DND-41 (cell line): ENCODE data around the gene ZNF736.
"Not testable (repeated sequence)": the region's sequence is repeated elsewhere in the genome, so short reads cannot be mapped to it uniquely, and the experiment has no call there.

ENCODE experiments used
- ATAC-seq: fragments of 200-7000 bp; cut with Tn5 transposase; 3 replicates; pipeline ENCODE4 v1.9.1; 2021; ENCODE audit warnings: low read depth; ENCODE audit not compliant: insufficient read depth
- DNase-seq: peaks from one replicate; pipeline ENCODE4 v3.0.0-alpha.2; 2020
- H2AFZ ChIP-seq: 2 replicates; pipeline ENCODE4 v1.6.0; 2012; ENCODE audit warnings: low read depth, low read length
- H3K27ac ChIP-seq: 2 replicates; pipeline ENCODE4 v1.5.1; 2012; ENCODE audit warnings: low read length, inconsistent platforms
- H3K27me3 ChIP-seq: fragments of 200-600 bp; sonication (generic); 2 replicates; pipeline ENCODE4 v1.6.0; 2012; ENCODE audit warnings: low read length, mild to moderate bottlenecking, inconsistent platforms; ENCODE audit not compliant: insufficient read depth, poor library complexity
- H3K36me3 ChIP-seq: 2 replicates; pipeline ENCODE4 v1.5.1; 2012; ENCODE audit warnings: low read length, inconsistent platforms; ENCODE audit not compliant: insufficient read depth
- H3K4me1 ChIP-seq: 2 replicates; pipeline ENCODE4 v1.5.1; 2012; ENCODE audit warnings: mild to moderate bottlenecking, low read length; ENCODE audit not compliant: insufficient read depth
- H3K4me2 ChIP-seq: 2 replicates; pipeline ENCODE4 v1.6.0; 2012; ENCODE audit warnings: mild to moderate bottlenecking, moderate library complexity, low read length, inconsistent platforms; ENCODE audit not compliant: insufficient read depth
- H3K4me3 ChIP-seq, 2 experiments: fragments of 200-600 bp in 1 of 2; shearing (Covaris generic) in 1 of 2; 2 replicates each; pipeline ENCODE4 v1.5.1; 2012 to 2016; ENCODE audit warnings: inconsistent platforms in 2 of 2, low read length in 2 of 2, mild to moderate bottlenecking in 2 of 2, low read depth in 1 of 2, moderate library complexity in 1 of 2
- H3K79me2 ChIP-seq: 2 replicates; pipeline ENCODE4 v1.6.0; 2012; ENCODE audit warnings: low read length, inconsistent platforms; ENCODE audit not compliant: insufficient read depth
- H3K9ac ChIP-seq: 2 replicates; pipeline ENCODE4 v1.6.0; 2012; ENCODE audit warnings: low read depth, mild to moderate bottlenecking, inconsistent platforms, low read length, moderate library complexity
- H3K9me3 ChIP-seq: 2 replicates; pipeline ENCODE4 v1.5.1; 2012; ENCODE audit warnings: low read length, moderate library complexity, mild to moderate bottlenecking, inconsistent platforms; ENCODE audit not compliant: insufficient read depth, severe bottlenecking
- H4K20me1 ChIP-seq: 2 replicates; pipeline ENCODE4 v1.6.0; 2012; ENCODE audit warnings: low read length; ENCODE audit not compliant: insufficient read depth
- CTCF ChIP-seq: IDR thresholded peaks from 2 replicates; pipeline ENCODE4 v1.5.1; 2012; ENCODE audit warnings: borderline replicate concordance, low read length, moderate library complexity, mild to moderate bottlenecking; ENCODE audit not compliant: poor library complexity, severe bottlenecking; ENCODE audit errors: extremely low read depth
- EZH2 ChIP-seq: IDR thresholded peaks from 3 replicates; pipeline ENCODE4 v1.6.1; 2012; ENCODE audit warnings: borderline replicate concordance, low read depth, mild to moderate bottlenecking, moderate library complexity, low read length, inconsistent platforms; ENCODE audit not compliant: severe bottlenecking

Gene ZNF736

GRCh38 chr7:64294701-64295420 lies 18.9 kb upstream of the ZNF736 start:
- H3K4me3 ChIP-seq, result no peak overlapping the region
- H3K9ac ChIP-seq, result no peak overlapping the region
- no peaks in the 10 kb centered on the region for H3K9me3 ChIP-seq
- H3K27me3 ChIP-seq, result no peaks in the 10 kb centered on the region
- no peak overlapping the region for H3K27ac ChIP-seq
- H3K4me2 ChIP-seq, result no peak overlapping the region
- H3K4me1 ChIP-seq, result no peaks in the 10 kb centered on the region
- H4K20me1 ChIP-seq, result no peaks in the 10 kb centered on the region
- H3K36me3 ChIP-seq, result no peaks in the 10 kb centered on the region
- H2AFZ ChIP-seq, result no peak overlapping the region
- ATAC-seq (no peak), DNase-seq (no peak)
- TF ChIP-seq EZH2, result no peak
- TF ChIP-seq CTCF, result no peak
- no peaks in the 10 kb centered on the region for H3K79me2 ChIP-seq

DNA sequence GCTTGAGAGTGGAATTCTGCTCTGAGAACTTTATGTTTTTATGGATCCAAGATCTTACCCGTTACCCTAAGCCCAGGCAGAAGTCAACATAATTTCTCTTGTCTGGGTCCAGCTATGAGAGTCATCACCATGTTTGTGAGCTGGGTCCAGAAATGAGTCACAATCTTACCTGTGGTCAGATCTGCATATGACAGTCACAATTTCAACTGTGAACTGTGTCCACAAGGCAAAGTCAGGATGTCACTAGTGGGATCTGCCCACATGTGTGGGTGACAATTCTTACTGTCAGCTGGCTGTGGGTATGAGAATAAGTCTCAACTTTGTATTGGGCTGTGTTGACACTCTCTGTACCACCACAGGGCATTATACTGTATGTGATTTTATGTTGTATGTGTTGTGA lies 16.3 kb upstream of the ZNF736 start:
- not testable (repeated sequence) for DNase-seq, H2AFZ ChIP-seq, ATAC-seq, H3K27ac ChIP-seq, H3K27me3 ChIP-seq, H3K4me1 ChIP-seq, H3K9me3 ChIP-seq, H3K79me2 ChIP-seq, H3K4me2 ChIP-seq, H4K20me1 ChIP-seq, H3K9ac ChIP-seq, H3K36me3 ChIP-seq, H3K4me3 ChIP-seq

- Histone ChIP-seq H3K27ac (no peak overlapping the region), H3K9ac (no peak overlapping the region), H4K20me1 (no peaks in the 10 kb centered on the region), H3K79me2 (no peaks in the 10 kb centered on the region), H3K4me2 (no peak overlapping the region), H3K4me3 (no peak overlapping the region), H3K4me1 (no peaks in the 10 kb centered on the region), H3K9me3 (no peaks in the 10 kb centered on the region), H3K27me3 (no peaks in the 10 kb centered on the region), H3K36me3 (no peaks in the 10 kb centered on the region), H2AFZ (no peak overlapping the region)
- DNase-seq (no peak), ATAC-seq (no peak)
- no peak for TF ChIP-seq CTCF
- TF ChIP-seq EZH2, result no peak
Observed at GRCh38 chr7:64300641-64301405, 12.9 kb upstream of the ZNF736 start.
